ENCODE results near the gene AP2B1.
"Not testable (repeated sequence)": the region's sequence is repeated elsewhere in the genome, so short reads cannot be mapped to it uniquely, and the experiment has no call there.

The AP2B1 gene

GRCh38 chr17:35693662-35694061, 106.5 kb downstream of the AP2B1 start:
- in situ Hi-C loops (cut with HindIII; ENCODE audit: low sequenced_read_pairs): no loop called here

GRCh38 chr17:35694906-35695305, 107.8 kb downstream of the AP2B1 start:
- in situ Hi-C loops (cut with HindIII; ENCODE audit: low sequenced_read_pairs): no loop called here

GRCh38 chr17:35695613-35696012, 108.5 kb downstream of the AP2B1 start:
- in situ Hi-C loops (cut with HindIII; ENCODE audit: low sequenced_read_pairs): no loop called here

GRCh38 chr17:35698800-35699199, 111.7 kb downstream of the AP2B1 start:
- in situ Hi-C loops (cut with HindIII; ENCODE audit: low sequenced_read_pairs): no loop called here

- in situ Hi-C loops (cut with HindIII; ENCODE audit: low sequenced_read_pairs): no loop called here
These were observed 113.0 kb downstream of the AP2B1 start for GRCh38 chr17:35700150-35700549.

GRCh38 chr17:35701491-35701890, 114.4 kb downstream of the AP2B1 start:
- in situ Hi-C loops (cut with HindIII; ENCODE audit: low sequenced_read_pairs): no loop called here

- in situ Hi-C loops (cut with HindIII; ENCODE audit: low sequenced_read_pairs): not testable (repeated sequence)
These were observed 116.2 kb downstream of the AP2B1 start for GRCh38 chr17:35703308-35703707.

- in situ Hi-C loops (cut with HindIII; ENCODE audit: low sequenced_read_pairs): no loop called here
These were observed 118.1 kb downstream of the AP2B1 start for GRCh38 chr17:35705230-35705629.

- in situ Hi-C loops (cut with HindIII; ENCODE audit: low sequenced_read_pairs): no loop called here
These were observed 118.6 kb downstream of the AP2B1 start for GRCh38 chr17:35705705-35706104.

- in situ Hi-C loops (cut with HindIII; ENCODE audit: low sequenced_read_pairs): no loop called here
These were observed 121.0 kb downstream of the AP2B1 start for GRCh38 chr17:35708149-35708548.

GRCh38 chr17:35708951-35709350, 121.8 kb downstream of the AP2B1 start:
- in situ Hi-C loops (cut with HindIII; ENCODE audit: low sequenced_read_pairs): no loop called here

- in situ Hi-C loops (cut with HindIII; ENCODE audit: low sequenced_read_pairs): no loop called here
These were observed 122.8 kb downstream of the AP2B1 start for GRCh38 chr17:35709874-35710273.

- in situ Hi-C loops (cut with HindIII; ENCODE audit: low sequenced_read_pairs): no loop called here
These were observed 123.8 kb downstream of the AP2B1 start for GRCh38 chr17:35710950-35711349.

- in situ Hi-C loops (cut with HindIII; ENCODE audit: low sequenced_read_pairs): no loop called here
These were observed 126.1 kb downstream of the AP2B1 start for GRCh38 chr17:35713069-35713728.

- in situ Hi-C loops (cut with HindIII; ENCODE audit: low sequenced_read_pairs): no loop called here
These were observed 127.9 kb downstream of the AP2B1 start for GRCh38 chr17:35714988-35715387.

- in situ Hi-C loops (cut with HindIII; ENCODE audit: low sequenced_read_pairs): no loop called here
These were observed 128.3 kb downstream of the AP2B1 start for GRCh38 chr17:35715416-35715815.

- in situ Hi-C loops (cut with HindIII; ENCODE audit: low sequenced_read_pairs): no loop called here
These were observed 129.1 kb downstream of the AP2B1 start for GRCh38 chr17:35716173-35716572.

GRCh38 chr17:35716897-35717465, 129.9 kb downstream of the AP2B1 start:
- in situ Hi-C loops (cut with HindIII; ENCODE audit: low sequenced_read_pairs): no loop called here

GRCh38 chr17:35717475-35717874, 130.4 kb downstream of the AP2B1 start:
- in situ Hi-C loops (cut with HindIII; ENCODE audit: low sequenced_read_pairs): no loop called here

GRCh38 chr17:35723735-35724134, 136.6 kb downstream of the AP2B1 start:
- in situ Hi-C loops (cut with HindIII; ENCODE audit: low sequenced_read_pairs): no loop called here

GRCh38 chr17:35725058-35725457, 137.9 kb downstream of the AP2B1 start:
- in situ Hi-C loops (cut with HindIII; ENCODE audit: low sequenced_read_pairs): loop anchor here (25.0 kb wide), 1 partner anchor 413 kb away; no protein-coding TSS in a partner anchor

GRCh38 chr17:35725802-35726126, 138.6 kb downstream of the AP2B1 start:
- in situ Hi-C loops (cut with HindIII; ENCODE audit: low sequenced_read_pairs): loop anchor here (25.0 kb wide), 1 partner anchor 413 kb away; no protein-coding TSS in a partner anchor

Data from endothelial cell of hepatic sinusoid (primary cell).